MM.1S (cell line): ENCODE data around the gene GOLT1A.

Source experiments
- DNase-seq: peaks from one replicate; pipeline ENCODE4 v3.0.0-alpha.2; 2015
- H2AFZ ChIP-seq: fragments of 300-600 bp; sonication (generic); 2 replicates; pipeline ENCODE4 v1.6.0; 2016; ENCODE audit warnings: antibody characterized with exemption, low read length
- H3F3A ChIP-seq: fragments of 300-600 bp; sonication (generic); 2 replicates; pipeline ENCODE4 v1.6.1; 2016; ENCODE audit warnings: mild to moderate bottlenecking, antibody characterized with exemption, low read length, moderate library complexity, mixed read lengths; ENCODE audit not compliant: insufficient read depth
- H3K27ac ChIP-seq: fragments of 300-600 bp; sonication (generic); 2 replicates; pipeline ENCODE4 v1.5.1; 2016; ENCODE audit warnings: mild to moderate bottlenecking, low read length
- H3K27me3 ChIP-seq: fragments of 300-600 bp; sonication (generic); replicated peaks from 2 replicates; pipeline ENCODE4 v1.6.0; 2016; ENCODE audit warnings: low read length; ENCODE audit not compliant: insufficient read depth
- H3K36me3 ChIP-seq: fragments of 300-600 bp; sonication (generic); replicated peaks from 2 replicates; pipeline ENCODE4 v1.6.1; 2016; ENCODE audit warnings: mild to moderate bottlenecking, low read length, mixed read lengths; ENCODE audit not compliant: insufficient read depth
- H3K4me1 ChIP-seq: fragments of 300-600 bp; sonication (generic); 2 replicates; pipeline ENCODE4 v1.6.1; 2016; ENCODE audit warnings: low read length, mixed read lengths
- H3K4me2 ChIP-seq: fragments of 300-600 bp; sonication (generic); 2 replicates; pipeline ENCODE4 v1.6.0; 2016; ENCODE audit warnings: low read depth, low read length
- H3K4me3 ChIP-seq: fragments of 300-600 bp; sonication (generic); 2 replicates; pipeline ENCODE4 v1.5.1; 2016; ENCODE audit warnings: low read length, mixed read lengths
- H3K79me2 ChIP-seq: fragments of 300-600 bp; sonication (generic); 2 replicates; pipeline ENCODE4 v1.6.1; 2016; ENCODE audit warnings: mixed run types, low read length, mixed read lengths
- H3K9ac ChIP-seq: fragments of 300-600 bp; sonication (generic); 2 replicates; pipeline ENCODE4 v1.6.1; 2016; ENCODE audit warnings: low read length, mixed read lengths
- H3K9me2 ChIP-seq: fragments of 300-600 bp; sonication (generic); replicated peaks from 2 replicates; pipeline ENCODE4 v1.6.1; 2016; ENCODE audit warnings: mild to moderate bottlenecking, low read length, mixed read lengths; ENCODE audit not compliant: insufficient read depth
- H3K9me3 ChIP-seq: fragments of 300-600 bp; sonication (generic); replicated peaks from 2 replicates; pipeline ENCODE4 v1.6.1; 2016; ENCODE audit warnings: mild to moderate bottlenecking, low read length, mixed read lengths; ENCODE audit not compliant: insufficient read depth
- H4K20me1 ChIP-seq: fragments of 300-600 bp; sonication (generic); 2 replicates; pipeline ENCODE4 v1.6.1; 2016; ENCODE audit warnings: mild to moderate bottlenecking, low read length, moderate library complexity, mixed read lengths; ENCODE audit not compliant: insufficient read depth
- EZH2 ChIP-seq: fragments of 300-600 bp; sonication (generic); optimal IDR thresholded peaks from 2 replicates; pipeline ENCODE3; 2017; ENCODE audit warnings: low read depth, mild to moderate bottlenecking, antibody characterized with exemption, low read length, mixed read lengths
- EZH2phosphoT487 ChIP-seq: fragments of 300-600 bp; sonication (generic); IDR thresholded peaks from 2 replicates; pipeline ENCODE4 v1.6.1; 2018; ENCODE audit warnings: antibody characterized with exemption, low read length
- TF ChIP-seq, protein P1 (sequence below): fragments of 300-600 bp; sonication (generic); IDR thresholded peaks from 2 replicates; pipeline ENCODE4 v1.5.1; 2016; ENCODE audit warnings: antibody characterized with exemption, low read length, mixed read lengths

The GOLT1A gene

GRCh38 chr1:204171751-204172178 is 42.0 kb downstream of the GOLT1A start:
- no peak overlapping the region for H3K4me2 ChIP-seq
- H3K9ac ChIP-seq = no peak overlapping the region
- TF ChIP-seq, protein P1, sequence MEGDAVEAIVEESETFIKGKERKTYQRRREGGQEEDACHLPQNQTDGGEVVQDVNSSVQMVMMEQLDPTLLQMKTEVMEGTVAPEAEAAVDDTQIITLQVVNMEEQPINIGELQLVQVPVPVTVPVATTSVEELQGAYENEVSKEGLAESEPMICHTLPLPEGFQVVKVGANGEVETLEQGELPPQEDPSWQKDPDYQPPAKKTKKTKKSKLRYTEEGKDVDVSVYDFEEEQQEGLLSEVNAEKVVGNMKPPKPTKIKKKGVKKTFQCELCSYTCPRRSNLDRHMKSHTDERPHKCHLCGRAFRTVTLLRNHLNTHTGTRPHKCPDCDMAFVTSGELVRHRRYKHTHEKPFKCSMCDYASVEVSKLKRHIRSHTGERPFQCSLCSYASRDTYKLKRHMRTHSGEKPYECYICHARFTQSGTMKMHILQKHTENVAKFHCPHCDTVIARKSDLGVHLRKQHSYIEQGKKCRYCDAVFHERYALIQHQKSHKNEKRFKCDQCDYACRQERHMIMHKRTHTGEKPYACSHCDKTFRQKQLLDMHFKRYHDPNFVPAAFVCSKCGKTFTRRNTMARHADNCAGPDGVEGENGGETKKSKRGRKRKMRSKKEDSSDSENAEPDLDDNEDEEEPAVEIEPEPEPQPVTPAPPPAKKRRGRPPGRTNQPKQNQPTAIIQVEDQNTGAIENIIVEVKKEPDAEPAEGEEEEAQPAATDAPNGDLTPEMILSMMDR = no peak
- no peak for TF ChIP-seq EZH2
- no peak for TF ChIP-seq EZH2phosphoT487
- peaks cover 11% of the 10 kb centered on the region; the same call in 1 of the 2 replicates for H3K27me3 ChIP-seq
- H2AFZ ChIP-seq = no peak overlapping the region
- DNase-seq = no peak
- H3K79me2 ChIP-seq = no peaks in the 10 kb centered on the region
- H3K4me3 ChIP-seq = no peak overlapping the region
- no peaks in the 10 kb centered on the region for H3F3A ChIP-seq
- H3K9me2 ChIP-seq = no peaks in the 10 kb centered on the region
- H3K4me1 ChIP-seq = no peaks in the 10 kb centered on the region
- H4K20me1 ChIP-seq = no peaks in the 10 kb centered on the region
- no peaks in the 10 kb centered on the region for H3K9me3 ChIP-seq
- no peaks in the 10 kb centered on the region for H3K36me3 ChIP-seq
- no peak overlapping the region for H3K27ac ChIP-seq

DNA sequence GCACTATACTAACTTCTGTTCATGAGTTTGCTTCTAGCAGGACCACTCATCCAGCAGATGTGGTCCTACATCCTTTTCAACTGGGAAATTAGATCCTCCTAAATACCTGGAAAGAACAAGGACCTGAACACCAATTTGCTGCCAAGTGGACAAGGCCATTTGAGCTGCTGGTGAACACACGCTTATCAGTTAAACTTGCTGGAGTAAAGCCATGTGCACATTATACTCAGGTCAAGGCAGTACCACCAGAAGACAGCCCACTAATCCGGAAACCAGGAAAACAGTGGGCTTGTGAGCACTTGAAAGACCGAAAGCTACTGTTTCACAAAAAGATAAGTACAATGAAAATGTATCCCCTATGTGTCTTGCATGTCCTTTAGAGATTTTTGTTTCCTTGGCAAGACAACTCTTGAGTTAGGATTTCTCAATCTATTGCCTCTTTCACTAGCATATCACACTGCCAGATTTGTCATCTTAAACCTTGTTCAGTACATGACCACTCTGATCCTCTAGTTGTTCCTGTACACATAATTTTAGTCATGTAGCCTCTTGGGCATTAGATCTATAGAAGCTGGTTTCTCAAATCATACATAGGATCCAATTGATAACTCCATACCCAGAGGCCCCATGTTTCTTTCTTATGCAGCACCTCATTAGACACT is 43.2 kb downstream of the GOLT1A start:
- Histone ChIP-seq H3K36me3 (no peaks in the 10 kb centered on the region), H3K9ac (no peak overlapping the region), H3K27ac (no peak overlapping the region), H3K9me2 (no peaks in the 10 kb centered on the region), H3K9me3 (no peaks in the 10 kb centered on the region), H4K20me1 (no peaks in the 10 kb centered on the region), H3K27me3 (peaks cover 7% of the 10 kb centered on the region; the same call in 1 of the 2 replicates), H2AFZ (no peak overlapping the region), H3F3A (no peaks in the 10 kb centered on the region), H3K4me3 (no peak overlapping the region), H3K79me2 (no peaks in the 10 kb centered on the region), H3K4me1 (no peaks in the 10 kb centered on the region), H3K4me2 (no peak overlapping the region)
- TF ChIP-seq EZH2phosphoT487 (no peak), EZH2 (no peak)
- TF ChIP-seq, protein P1 = no peak
- DNase-seq = no peak

DNA sequence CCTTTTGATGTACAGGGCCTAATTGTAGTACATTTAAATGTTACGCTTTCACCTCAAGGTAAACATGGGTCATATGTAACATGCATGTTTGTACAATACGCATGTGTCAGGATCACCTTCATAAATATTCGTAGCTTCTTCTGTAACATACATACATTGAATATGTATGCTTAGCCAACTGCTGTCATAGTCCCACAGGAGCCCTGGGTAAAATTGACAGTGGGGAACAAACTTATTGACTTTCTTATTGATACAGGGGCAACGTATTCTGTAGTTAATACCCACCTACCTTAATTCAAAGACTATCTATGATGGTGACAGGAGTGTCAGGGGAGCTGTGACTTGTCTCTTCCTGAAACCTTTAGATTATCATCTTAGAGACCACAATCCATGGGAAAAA is 43.9 kb downstream of the GOLT1A start:
- H3K9me3 ChIP-seq = no peaks in the 10 kb centered on the region
- H4K20me1 ChIP-seq = no peaks in the 10 kb centered on the region
- no peak overlapping the region for H3K27ac ChIP-seq
- no peak overlapping the region for H3K4me2 ChIP-seq
- no peaks in the 10 kb centered on the region for H3K79me2 ChIP-seq
- no peaks in the 10 kb centered on the region for H3K9me2 ChIP-seq
- H3K4me3 ChIP-seq = no peak overlapping the region
- H3K9ac ChIP-seq = no peak overlapping the region
- TF ChIP-seq, protein P1 = no peak
- no peak for TF ChIP-seq EZH2phosphoT487
- no peak for TF ChIP-seq EZH2
- H2AFZ ChIP-seq = no peak overlapping the region
- no peaks in the 10 kb centered on the region for H3F3A ChIP-seq
- H3K27me3 ChIP-seq = 0 out of 2 replicates have a peak, but pooled peaks cover 5% of the 10 kb centered on the region
- no peak for DNase-seq
- no peaks in the 10 kb centered on the region for H3K36me3 ChIP-seq
- no peaks in the 10 kb centered on the region for H3K4me1 ChIP-seq
